ENCODE measurements around the gene PISD.
"Not testable (repeated sequence)": the region's sequence is repeated elsewhere in the genome, so short reads cannot be mapped to it uniquely, and the experiment has no call there.

PISD gene

GRCh38 chr22:31682751-31683150 is 20.7 kb upstream of the PISD start:
- TF ChIP-seq, protein P1, sequence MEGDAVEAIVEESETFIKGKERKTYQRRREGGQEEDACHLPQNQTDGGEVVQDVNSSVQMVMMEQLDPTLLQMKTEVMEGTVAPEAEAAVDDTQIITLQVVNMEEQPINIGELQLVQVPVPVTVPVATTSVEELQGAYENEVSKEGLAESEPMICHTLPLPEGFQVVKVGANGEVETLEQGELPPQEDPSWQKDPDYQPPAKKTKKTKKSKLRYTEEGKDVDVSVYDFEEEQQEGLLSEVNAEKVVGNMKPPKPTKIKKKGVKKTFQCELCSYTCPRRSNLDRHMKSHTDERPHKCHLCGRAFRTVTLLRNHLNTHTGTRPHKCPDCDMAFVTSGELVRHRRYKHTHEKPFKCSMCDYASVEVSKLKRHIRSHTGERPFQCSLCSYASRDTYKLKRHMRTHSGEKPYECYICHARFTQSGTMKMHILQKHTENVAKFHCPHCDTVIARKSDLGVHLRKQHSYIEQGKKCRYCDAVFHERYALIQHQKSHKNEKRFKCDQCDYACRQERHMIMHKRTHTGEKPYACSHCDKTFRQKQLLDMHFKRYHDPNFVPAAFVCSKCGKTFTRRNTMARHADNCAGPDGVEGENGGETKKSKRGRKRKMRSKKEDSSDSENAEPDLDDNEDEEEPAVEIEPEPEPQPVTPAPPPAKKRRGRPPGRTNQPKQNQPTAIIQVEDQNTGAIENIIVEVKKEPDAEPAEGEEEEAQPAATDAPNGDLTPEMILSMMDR (conservative IDR thresholded peaks at IDR 0.05) = no peak
- no peak overlapping the region for H3K27ac ChIP-seq

- no peak overlapping the region for H3K27ac ChIP-seq
- TF ChIP-seq, protein P1 (conservative IDR thresholded peaks at IDR 0.05) = no peak
Observed at GRCh38 chr22:31681349-31682345, 19.6 kb upstream of the PISD start.

DNA sequence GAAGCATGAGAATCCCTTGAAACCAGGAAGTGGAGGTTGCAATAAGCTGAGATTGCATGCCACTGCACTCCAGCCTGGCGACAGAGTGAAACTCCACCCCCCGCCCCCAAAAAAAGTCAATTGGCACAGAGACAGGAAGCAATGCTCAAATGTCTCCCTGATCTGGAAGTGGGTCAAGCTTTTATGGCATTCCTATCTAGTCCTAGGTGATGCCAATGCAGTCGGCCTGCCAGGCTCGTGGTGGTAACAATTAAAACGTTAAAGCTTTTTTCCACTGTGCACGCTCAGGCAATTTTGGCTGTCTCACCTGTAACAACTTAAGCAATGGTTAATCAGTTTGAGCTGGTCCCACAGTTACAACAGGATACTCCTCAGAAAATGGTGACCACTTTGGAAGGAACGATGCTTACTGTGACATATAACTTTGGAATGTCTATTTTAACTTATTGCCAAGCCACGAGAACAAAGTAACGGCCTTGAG is 18.9 kb upstream of the PISD start:
- H3K27ac ChIP-seq = no peak overlapping the region

DNA sequence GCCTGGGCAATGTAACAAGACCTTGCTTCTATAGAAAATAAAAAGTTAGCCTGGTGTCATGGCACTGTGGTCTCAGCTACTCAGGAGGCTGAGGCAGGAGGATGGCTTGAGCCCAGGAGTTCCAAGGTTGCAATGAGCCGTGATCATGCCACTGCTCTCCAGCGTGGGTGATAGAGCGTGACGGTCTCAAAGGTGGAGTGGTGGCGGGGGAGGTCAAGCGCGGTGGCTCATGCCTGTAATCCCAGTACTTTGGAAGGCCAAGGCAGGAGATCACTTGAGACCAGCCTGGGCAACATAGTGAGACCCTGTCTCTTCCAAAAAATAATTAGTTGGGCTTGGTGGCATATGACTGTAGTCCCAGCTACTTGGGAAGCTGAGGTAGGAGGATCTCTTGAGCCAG is 16.7 kb upstream of the PISD start:
- TF ChIP-seq, protein P1 (conservative IDR thresholded peaks at IDR 0.05) = no peak

More for the DNA sequence above, 18.9 kb upstream of the PISD start:
- TF ChIP-seq, protein P1 (conservative IDR thresholded peaks at IDR 0.05) = no peak

DNA sequence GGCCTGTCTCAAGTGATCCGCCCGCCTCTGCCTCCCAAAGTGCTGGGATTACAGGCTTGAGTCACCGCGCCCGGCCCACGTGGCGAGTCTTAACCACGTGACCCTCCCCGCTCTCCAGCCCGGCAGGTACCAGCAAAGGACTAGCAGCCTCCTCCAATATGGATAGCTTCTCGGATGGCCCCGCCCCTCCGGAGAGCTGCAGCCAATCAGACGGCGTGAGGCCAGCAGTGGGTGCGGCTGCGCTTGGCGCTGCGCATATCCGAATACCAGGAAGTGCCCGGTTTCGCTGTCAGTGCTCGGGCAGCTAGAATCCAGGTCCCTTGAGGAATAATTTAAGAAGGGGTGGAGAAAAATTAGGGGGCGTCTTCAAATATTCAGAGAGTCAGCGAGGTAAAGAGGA is 14.7 kb upstream of the PISD start:
- TF ChIP-seq, protein P1 (conservative IDR thresholded peaks at IDR 0.05) = no peak
- peak overlapping the region; percentile 30; the same call in 1 of the 2 replicates for H3K27ac ChIP-seq

More for the DNA sequence above, 16.7 kb upstream of the PISD start:
- no peak overlapping the region for H3K27ac ChIP-seq

- H3K27ac ChIP-seq = not testable (repeated sequence)
Observed at GRCh38 chr22:31674219-31674618, 12.2 kb upstream of the PISD start.

DNA sequence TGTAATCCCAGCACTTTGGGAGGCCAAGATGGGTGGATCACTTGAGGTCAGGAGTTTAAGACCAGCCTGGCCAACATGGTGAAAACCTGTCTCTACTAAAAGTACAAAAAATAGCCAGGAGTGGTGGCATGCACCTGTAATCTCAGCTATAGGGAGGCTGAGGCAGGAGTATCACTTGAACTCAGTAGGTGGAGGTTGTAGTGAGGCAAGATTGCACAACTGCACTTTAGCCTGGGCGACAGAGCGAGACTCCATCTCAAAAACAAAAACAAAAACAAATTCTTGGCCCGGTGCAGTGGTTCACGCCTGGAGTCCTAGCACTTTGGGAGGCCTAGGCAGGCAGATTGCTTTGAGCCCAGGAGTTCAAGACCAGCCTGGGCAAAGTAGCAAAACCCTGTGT is 6.8 kb upstream of the PISD start:
- H3K27ac ChIP-seq = not testable (repeated sequence)

DNA sequence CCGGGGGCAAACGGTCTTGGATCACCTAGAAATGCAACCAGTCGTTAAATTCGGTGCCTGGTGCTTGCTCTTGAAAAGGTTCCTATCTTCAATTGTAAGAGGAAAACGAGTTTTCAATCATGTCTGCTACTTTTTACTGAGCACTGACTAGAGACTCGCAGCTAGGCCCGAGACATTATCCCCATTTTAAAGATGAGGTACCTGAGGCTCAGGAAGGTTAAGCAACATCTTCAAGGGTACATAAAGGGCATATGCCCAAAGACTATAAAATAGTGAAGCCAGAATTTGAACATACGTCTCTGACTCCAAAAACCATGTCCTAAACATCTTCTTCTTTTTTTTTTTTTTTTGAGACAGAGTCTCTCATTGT is 638 bp upstream of the PISD start:
- TF ChIP-seq, protein P1 (conservative IDR thresholded peaks at IDR 0.05) = no peak
- H3K27ac ChIP-seq = peak overlapping the region; percentile 80

GRCh38 chr22:31660860-31661341 is 1.1 kb downstream of the PISD start:
- peak overlapping the region; percentile 80; the same call in 1 of the 2 replicates for H3K27ac ChIP-seq

Measured in VCaP (cell line).